ENCODE data around the gene SLC17A4.
"Not testable (repeated sequence)": the region's sequence is repeated elsewhere in the genome, so short reads cannot be mapped to it uniquely, and the experiment has no call there.

- not testable (repeated sequence) for TF ChIP-seq POLR2A, POLR2AphosphoS5 (IDR thresholded peaks at IDR 0.05; ENCODE audit: low read depth, low read length)
Observed at GRCh38 chr6:25748601-25749517, 5.7 kb upstream of the SLC17A4 start.
